SKM-1 (cell line): ENCODE measurements around the gene TARBP2.
A peak's percentile ranks its signal among the peaks of the same experiment; 100 is the strongest.

Experiments
- DNase-seq: peaks from one replicate; lab custom pipeline; 2025; ENCODE audit not compliant: unreplicated experiment; lab: John Stamatoyannopoulos, UW

The TARBP2 gene

GRCh38 chr12:53493610-53494391, 7.3 kb upstream of the TARBP2 start:
- DNase-seq, result no peak

- no peak for DNase-seq
Observed at GRCh38 chr12:53495903-53496751, 5.0 kb upstream of the TARBP2 start.

GRCh38 chr12:53496752-53497032, 4.4 kb upstream of the TARBP2 start:
- DNase-seq, result no peak

- no peak for DNase-seq
Observed at GRCh38 chr12:53497461-53497860, 3.6 kb upstream of the TARBP2 start.

- no peak for DNase-seq
Observed at GRCh38 chr12:53498235-53498630, 2.9 kb upstream of the TARBP2 start.

- DNase-seq, result no peak
Observed at GRCh38 chr12:53499266-53500141, 1.6 kb upstream of the TARBP2 start, which contains the start of gene MAP3K12. Gene MAP3K12 (minus strand): TSS chr12:53499458. CDS start chr12:53487391, 12,067 bp downstream.

GRCh38 chr12:53500142-53500775, 824 bp upstream of the TARBP2 start:
- DNase-seq, result no peak

- no peak for DNase-seq
Observed at GRCh38 chr12:53501615-53502181, 615 bp downstream of the TARBP2 start.

GRCh38 chr12:53502331-53502730, 1.2 kb downstream of the TARBP2 start:
- DNase-seq, result no peak

- DNase-seq, result no peak
Observed at GRCh38 chr12:53502983-53503728, 2.1 kb downstream of the TARBP2 start.

GRCh38 chr12:53504004-53504920, 3.2 kb downstream of the TARBP2 start:
- no peak for DNase-seq

- no peak for DNase-seq
Observed at GRCh38 chr12:53505086-53505485, 4.0 kb downstream of the TARBP2 start.

- DNase-seq, result no peak
Observed at GRCh38 chr12:53505555-53506449, 4.7 kb downstream of the TARBP2 start.

GRCh38 chr12:53506450-53506785, 5.3 kb downstream of the TARBP2 start:
- no peak for DNase-seq

GRCh38 chr12:53506881-53507602, 6.0 kb downstream of the TARBP2 start, which contains the start of gene NPFF:
Gene NPFF (minus strand): TSS chr12:53507484. CDS start chr12:53507474, 10 bp downstream.
- DNase-seq, result no peak

- DNase-seq, result no peak
Observed at GRCh38 chr12:53507603-53507885, 6.5 kb downstream of the TARBP2 start.

GRCh38 chr12:53508534-53509170, 7.6 kb downstream of the TARBP2 start:
- DNase-seq, result peak; percentile 49
